Fibroblast of villous mesenchyme (primary cell): Measurements from ENCODE around the gene ZSWIM8. TPM values are rescaled to one million over a fixed set of nuclear protein-coding genes. Genes with fewer than 3 reads are reported as not detected.
"Not testable (repeated sequence)": the region's sequence is repeated elsewhere in the genome, so short reads cannot be mapped to it uniquely, and the experiment has no call there.

ENCODE experiments used
- DNase-seq: peaks from one replicate; pipeline ENCODE4 v3.0.0-alpha.2; 2010; ENCODE audit warnings: low read depth
- H3K4me3 ChIP-seq: 2 replicates; pipeline ENCODE4 v1.5.1; 2011; ENCODE audit warnings: low read depth, mild to moderate bottlenecking, low read length
- CTCF ChIP-seq: IDR thresholded peaks from 2 replicates; pipeline ENCODE4 v1.5.1; 2012; ENCODE audit warnings: low read depth, mild to moderate bottlenecking, low read length; ENCODE audit not compliant: insufficient read depth
- total RNA-seq: library from RNA; depleted of rRNA; stranded (reverse); fragments of >200 nt; gene quantifications from 2 replicates; pipeline ENCODE4 v1.2.3, GENCODE V29; 2012

ZSWIM8 gene
- total RNA-seq, 1 donor, result 82.5 TPM

- no peak for DNase-seq
- TF ChIP-seq CTCF, result no peak
- H3K4me3 ChIP-seq, result no peak overlapping the region
Observed at GRCh38 chr10:73819513-73820093, 34.2 kb downstream of the ZSWIM8 start.

- no peak overlapping the region for H3K4me3 ChIP-seq
- no peak for TF ChIP-seq CTCF
- DNase-seq, result no peak
Observed at GRCh38 chr10:73823391-73823790, 38.0 kb downstream of the ZSWIM8 start.

- no peak overlapping the region for H3K4me3 ChIP-seq
- no peak for DNase-seq
- no peak for TF ChIP-seq CTCF
Observed at GRCh38 chr10:73824146-73824725, 38.8 kb downstream of the ZSWIM8 start.

- TF ChIP-seq CTCF, result no peak
- DNase-seq, result peak; percentile 19
- H3K4me3 ChIP-seq, result no peak overlapping the region
Observed at GRCh38 chr10:73827346-73828089, 42.1 kb downstream of the ZSWIM8 start.

GRCh38 chr10:73828161-73828560, 42.8 kb downstream of the ZSWIM8 start:
- DNase-seq, result peak; percentile 33
- no peak for TF ChIP-seq CTCF
- H3K4me3 ChIP-seq, result no peak overlapping the region

- H3K4me3 ChIP-seq, DNase-seq: not testable (repeated sequence)
Observed at GRCh38 chr10:73829090-73829489, 43.7 kb downstream of the ZSWIM8 start.

- no peak for TF ChIP-seq CTCF
- no peak for DNase-seq
- H3K4me3 ChIP-seq, result no peak overlapping the region
Observed at GRCh38 chr10:73836427-73836980, 51.1 kb downstream of the ZSWIM8 start.
